ENCODE measurements around the gene S100A1. TPM values are rescaled to one million over a fixed set of nuclear protein-coding genes. Genes with fewer than 3 reads are reported as not detected.
"Not testable (repeated sequence)": the region's sequence is repeated elsewhere in the genome, so short reads cannot be mapped to it uniquely, and the experiment has no call there.

S100A1 gene
- total RNA-seq (2014; rRNA removed; shearing (Covaris generic); ENCODE audit: low replicate concordance): not detected in 2 replicates

- no peak for DNase-seq (ENCODE audit: low read depth)
- in situ Hi-C loops (cut with HindIII; ENCODE audit: low pct_unique_long_range_greater_than_20kb, low sequenced_read_pairs): no loop called here
Measured at GRCh38 chr1:153627715-153628626, at the start of gene S100A1. TSS of gene S100A1 (plus strand) at chr1:153628434. CDS start at chr1:153630522, 2,088 bp downstream.

GRCh38 chr1:153578490-153578889 lies 49.7 kb upstream of the S100A1 start:
- peak; percentile 32 for DNase-seq (ENCODE audit: low read depth)
- in situ Hi-C loops (cut with HindIII; ENCODE audit: low pct_unique_long_range_greater_than_20kb, low sequenced_read_pairs): no loop called here

GRCh38 chr1:153578936-153579335 lies 49.3 kb upstream of the S100A1 start:
- DNase-seq (ENCODE audit: low read depth): no peak
- in situ Hi-C loops (cut with HindIII; ENCODE audit: low pct_unique_long_range_greater_than_20kb, low sequenced_read_pairs): no loop called here

GRCh38 chr1:153582836-153583235 lies 45.4 kb upstream of the S100A1 start:
- DNase-seq (ENCODE audit: low read depth); in situ Hi-C loops (cut with HindIII; ENCODE audit: low pct_unique_long_range_greater_than_20kb, low sequenced_read_pairs): not testable (repeated sequence)

GRCh38 chr1:153583514-153583913 lies 44.7 kb upstream of the S100A1 start:
- in situ Hi-C loops (cut with HindIII; ENCODE audit: low pct_unique_long_range_greater_than_20kb, low sequenced_read_pairs); DNase-seq (ENCODE audit: low read depth): not testable (repeated sequence)

- in situ Hi-C loops (cut with HindIII; ENCODE audit: low pct_unique_long_range_greater_than_20kb, low sequenced_read_pairs): no loop called here
Measured at GRCh38 chr1:153583976-153584375, 44.3 kb upstream of the S100A1 start.

GRCh38 chr1:153585006-153585405 lies 43.2 kb upstream of the S100A1 start:
- in situ Hi-C loops (cut with HindIII; ENCODE audit: low pct_unique_long_range_greater_than_20kb, low sequenced_read_pairs): no loop called here
- no peak for DNase-seq (ENCODE audit: low read depth)

More at GRCh38 chr1:153583976-153584375, 44.3 kb upstream of the S100A1 start:
- DNase-seq (ENCODE audit: low read depth): no peak

- in situ Hi-C loops (cut with HindIII; ENCODE audit: low pct_unique_long_range_greater_than_20kb, low sequenced_read_pairs): no loop called here
- DNase-seq (ENCODE audit: low read depth): no peak
Measured at GRCh38 chr1:153586347-153586746, 41.9 kb upstream of the S100A1 start.

GRCh38 chr1:153587314-153587713 lies 40.9 kb upstream of the S100A1 start:
- in situ Hi-C loops (cut with HindIII; ENCODE audit: low pct_unique_long_range_greater_than_20kb, low sequenced_read_pairs): no loop called here
- no peak for DNase-seq (ENCODE audit: low read depth)

- in situ Hi-C loops (cut with HindIII; ENCODE audit: low pct_unique_long_range_greater_than_20kb, low sequenced_read_pairs); DNase-seq (ENCODE audit: low read depth): not testable (repeated sequence)
Measured at GRCh38 chr1:153588033-153588432, 40.2 kb upstream of the S100A1 start.

- in situ Hi-C loops (cut with HindIII; ENCODE audit: low pct_unique_long_range_greater_than_20kb, low sequenced_read_pairs): no loop called here
- no peak for DNase-seq (ENCODE audit: low read depth)
Measured at GRCh38 chr1:153588482-153588881, 39.8 kb upstream of the S100A1 start.

- no peak for DNase-seq (ENCODE audit: low read depth)
- in situ Hi-C loops (cut with HindIII; ENCODE audit: low pct_unique_long_range_greater_than_20kb, low sequenced_read_pairs): no loop called here
Measured at GRCh38 chr1:153592748-153593147, 35.5 kb upstream of the S100A1 start.

- in situ Hi-C loops (cut with HindIII; ENCODE audit: low pct_unique_long_range_greater_than_20kb, low sequenced_read_pairs): no loop called here
- no peak for DNase-seq (ENCODE audit: low read depth)
Measured at GRCh38 chr1:153597206-153597605, 31.0 kb upstream of the S100A1 start.

GRCh38 chr1:153598309-153599172 lies 29.7 kb upstream of the S100A1 start:
- in situ Hi-C loops (cut with HindIII; ENCODE audit: low pct_unique_long_range_greater_than_20kb, low sequenced_read_pairs): no loop called here
- no peak for DNase-seq (ENCODE audit: low read depth)

- in situ Hi-C loops (cut with HindIII; ENCODE audit: low pct_unique_long_range_greater_than_20kb, low sequenced_read_pairs): no loop called here
- DNase-seq (ENCODE audit: low read depth): no peak
Measured at GRCh38 chr1:153599847-153600246, 28.4 kb upstream of the S100A1 start.

GRCh38 chr1:153602749-153603148 lies 25.5 kb upstream of the S100A1 start:
- no peak for DNase-seq (ENCODE audit: low read depth)

GRCh38 chr1:153606194-153606593 lies 22.0 kb upstream of the S100A1 start:
- in situ Hi-C loops (cut with HindIII; ENCODE audit: low pct_unique_long_range_greater_than_20kb, low sequenced_read_pairs): no loop called here
- DNase-seq (ENCODE audit: low read depth): no peak

More at GRCh38 chr1:153602749-153603148, 25.5 kb upstream of the S100A1 start:
- in situ Hi-C loops (cut with HindIII; ENCODE audit: low pct_unique_long_range_greater_than_20kb, low sequenced_read_pairs): no loop called here

- in situ Hi-C loops (cut with HindIII; ENCODE audit: low pct_unique_long_range_greater_than_20kb, low sequenced_read_pairs): no loop called here
- no peak for DNase-seq (ENCODE audit: low read depth)
Measured at GRCh38 chr1:153607381-153607780, 20.9 kb upstream of the S100A1 start.

Measured in Caki2 (cell line).